ENCODE measurements around the gene POLR3E. TPM values are rescaled to one million over a fixed set of nuclear protein-coding genes. Genes with fewer than 3 reads are reported as not detected.
"Not testable (repeated sequence)": the region's sequence is repeated elsewhere in the genome, so short reads cannot be mapped to it uniquely, and the experiment has no call there.

The POLR3E gene
- total RNA-seq, 1 experiment from 2014 or later, result 46.3 TPM

- no peak for DNase-seq (ENCODE audit: low spot score)
These were observed 33.1 kb downstream of the POLR3E start for GRCh38 chr16:22330326-22330725.

- no peak for DNase-seq (ENCODE audit: low spot score)
These were observed 36.3 kb downstream of the POLR3E start for GRCh38 chr16:22333457-22333994.

- no peak for DNase-seq (ENCODE audit: low spot score)
These were observed 38.5 kb downstream of the POLR3E start for GRCh38 chr16:22335668-22336246.

GRCh38 chr16:22336581-22336980 is 39.4 kb downstream of the POLR3E start:
- no peak for DNase-seq (ENCODE audit: low spot score)

- DNase-seq (ENCODE audit: low spot score), result no peak
These were observed 39.8 kb downstream of the POLR3E start for GRCh38 chr16:22337045-22337444.

GRCh38 chr16:22337849-22338635 is 40.8 kb downstream of the POLR3E start:
- no peak for DNase-seq (ENCODE audit: low spot score)

- DNase-seq (ENCODE audit: low spot score), result no peak
These were observed 43.7 kb downstream of the POLR3E start for GRCh38 chr16:22340945-22341344.

GRCh38 chr16:22342082-22342481 is 44.9 kb downstream of the POLR3E start:
- DNase-seq (ENCODE audit: low spot score), result no peak

GRCh38 chr16:22346483-22346882 is 49.3 kb downstream of the POLR3E start:
- DNase-seq (ENCODE audit: low spot score), result no peak

- DNase-seq (ENCODE audit: low spot score), result no peak
These were observed 50.1 kb downstream of the POLR3E start for GRCh38 chr16:22347100-22347820.

GRCh38 chr16:22348291-22348690 is 51.1 kb downstream of the POLR3E start:
- no peak for DNase-seq (ENCODE audit: low spot score)

- DNase-seq (ENCODE audit: low spot score), result not testable (repeated sequence)
These were observed 53.8 kb downstream of the POLR3E start for GRCh38 chr16:22351017-22351416.

GRCh38 chr16:22352140-22352539 is 54.9 kb downstream of the POLR3E start:
- DNase-seq (ENCODE audit: low spot score), result no peak

GRCh38 chr16:22352723-22353122 is 55.5 kb downstream of the POLR3E start:
- DNase-seq (ENCODE audit: low spot score), result no peak

- DNase-seq (ENCODE audit: low spot score), result peak; percentile 90
These were observed 56.1 kb downstream of the POLR3E start for GRCh38 chr16:22353191-22353919.

GRCh38 chr16:22353933-22354541 is 56.8 kb downstream of the POLR3E start:
- no peak for DNase-seq (ENCODE audit: low spot score)

- no peak for DNase-seq (ENCODE audit: low spot score)
These were observed 58.3 kb downstream of the POLR3E start for GRCh38 chr16:22355487-22355908.

- DNase-seq (ENCODE audit: low spot score), result no peak
These were observed 59.9 kb downstream of the POLR3E start for GRCh38 chr16:22356930-22357634.

GRCh38 chr16:22357635-22357971 is 60.4 kb downstream of the POLR3E start:
- no peak for DNase-seq (ENCODE audit: low spot score)

GRCh38 chr16:22358000-22358399 is 60.8 kb downstream of the POLR3E start:
- no peak for DNase-seq (ENCODE audit: low spot score)

GRCh38 chr16:22359679-22360078 is 62.5 kb downstream of the POLR3E start:
- no peak for DNase-seq (ENCODE audit: low spot score)

All from A172 (cell line).